Ishikawa (cell line): Measurements from ENCODE around the gene WSCD2.

Source experiments
- CEBPB ChIP-seq: IDR thresholded peaks from 2 replicates; pipeline ENCODE4 v1.6.1; 2012
- CREB1 ChIP-seq: IDR thresholded peaks from 2 replicates; pipeline ENCODE4 v1.6.1; 2012; ENCODE audit warnings: low read depth
- EGR1 ChIP-seq: IDR thresholded peaks from 2 replicates; pipeline ENCODE4 v1.6.1; 2012
- EP300 ChIP-seq: IDR thresholded peaks from 2 replicates; pipeline ENCODE4 v1.6.1; 2012; ENCODE audit warnings: borderline replicate concordance
- FOXM1 ChIP-seq: IDR thresholded peaks from 2 replicates; pipeline ENCODE4 v1.6.1; 2012; ENCODE audit warnings: low read depth, borderline replicate concordance
- MAX ChIP-seq: IDR thresholded peaks from 2 replicates; pipeline ENCODE4 v1.6.1; 2012
- NFIC ChIP-seq: IDR thresholded peaks from 2 replicates; pipeline ENCODE4 v1.6.1; 2012
- RAD21 ChIP-seq: IDR thresholded peaks from 2 replicates; pipeline ENCODE4 v1.6.1; 2012; ENCODE audit warnings: low read depth
- REST ChIP-seq: IDR thresholded peaks from 2 replicates; pipeline ENCODE4 v1.6.1; 2012; ENCODE audit warnings: low read depth, mild to moderate bottlenecking
- TAF1 ChIP-seq: IDR thresholded peaks from 2 replicates; pipeline ENCODE4 v1.6.1; 2012; ENCODE audit warnings: low read depth, mild to moderate bottlenecking
- TCF12 ChIP-seq: IDR thresholded peaks from 2 replicates; pipeline ENCODE4 v1.6.1; 2012; ENCODE audit warnings: low read depth
- TEAD4 ChIP-seq: IDR thresholded peaks from 2 replicates; pipeline ENCODE4 v1.6.1; 2012
- USF1 ChIP-seq: IDR thresholded peaks from 2 replicates; pipeline ENCODE4 v1.6.1; 2012
- YY1 ChIP-seq: IDR thresholded peaks from 2 replicates; pipeline ENCODE4 v1.6.1; 2012; ENCODE audit warnings: low read depth
- ZBTB7A ChIP-seq: IDR thresholded peaks from 2 replicates; pipeline ENCODE4 v1.6.1; 2012; ENCODE audit warnings: low read depth

Gene WSCD2

GRCh38 chr12:108156717-108157116 is 27.6 kb downstream of the WSCD2 start:
- TF ChIP-seq TCF12 (no peak), REST (no peak), TEAD4 (no peak), CEBPB (no peak), EP300 (no peak), USF1 (no peak), ZBTB7A (no peak), NFIC (no peak), RAD21 (no peak), EGR1 (no peak), CREB1 (no peak), MAX (no peak), TAF1 (no peak), FOXM1 (no peak), YY1 (no peak)

- TF ChIP-seq NFIC (no peak), EGR1 (no peak), ZBTB7A (no peak), EP300 (no peak), TCF12 (no peak), MAX (no peak), CREB1 (no peak), CEBPB (no peak), USF1 (no peak), REST (no peak), TAF1 (no peak), TEAD4 (no peak), YY1 (no peak), FOXM1 (no peak), RAD21 (no peak)
These were observed 28.9 kb downstream of the WSCD2 start for GRCh38 chr12:108157870-108158459.

- no peak for TF ChIP-seq TEAD4
- no peak for TF ChIP-seq EGR1
- TF ChIP-seq RAD21, result no peak
- TF ChIP-seq EP300, result no peak
- TF ChIP-seq ZBTB7A, result no peak
- TF ChIP-seq NFIC, result no peak
These were observed 33.1 kb downstream of the WSCD2 start for GRCh38 chr12:108162207-108162606.

- TF ChIP-seq NFIC (no peak), MAX (no peak), TCF12 (no peak), TEAD4 (no peak), EGR1 (no peak), RAD21 (no peak), CREB1 (no peak), CEBPB (no peak), EP300 (no peak), YY1 (no peak), ZBTB7A (no peak), TAF1 (no peak), FOXM1 (no peak), REST (no peak), USF1 (no peak)
These were observed 37.4 kb downstream of the WSCD2 start for GRCh38 chr12:108166505-108166904.
